Fibroblast of the aortic adventitia (primary cell): Measurements from ENCODE around the gene HBA2. TPM values are rescaled to one million over a fixed set of nuclear protein-coding genes. Genes with fewer than 3 reads are reported as not detected.

Experiments
- DNase-seq: peaks from one replicate; pipeline ENCODE4 v3.0.0-alpha.2; 2010; ENCODE audit warnings: low read depth
- H3K4me3 ChIP-seq: 2 replicates; pipeline ENCODE4 v1.5.1; 2011; ENCODE audit warnings: low read depth, mild to moderate bottlenecking, control low read depth, low read length, moderate library complexity
- CTCF ChIP-seq: IDR thresholded peaks from 2 replicates; pipeline ENCODE4 v1.5.1; 2011; ENCODE audit warnings: mild to moderate bottlenecking, low read length, control low read depth, inconsistent platforms; ENCODE audit not compliant: insufficient read depth
- total RNA-seq: library from RNA; depleted of rRNA; stranded (reverse); fragments of >200 nt; gene quantifications from 2 replicates; pipeline ENCODE4 v1.2.3, GENCODE V29; 2012; ENCODE audit warnings: low replicate concordance

HBA2 gene
- total RNA-seq, 1 donor = not detected

GRCh38 chr16:180101-180675, 7.5 kb downstream of the HBA2 start, which contains the start of gene HBQ1:
TSS of gene HBQ1 (plus strand) at chr16:180459. CDS start at chr16:180487, 28 bp downstream.
- no peak for DNase-seq
- H3K4me3 ChIP-seq = peak within 1 kb of the TSS; percentile 43
- no peak for TF ChIP-seq CTCF

- peak; percentile 49 for DNase-seq
- peak overlapping the region; percentile 43 for H3K4me3 ChIP-seq
- peak; percentile 18 for TF ChIP-seq CTCF
Observed at GRCh38 chr16:180681-181564, 8.2 kb downstream of the HBA2 start.

GRCh38 chr16:181565-182021, 8.9 kb downstream of the HBA2 start:
- TF ChIP-seq CTCF = peak; percentile 89
- DNase-seq = no peak
- no peak overlapping the region for H3K4me3 ChIP-seq

- no peak for DNase-seq
- no peak for TF ChIP-seq CTCF
- H3K4me3 ChIP-seq = no peak overlapping the region
Observed at GRCh38 chr16:183005-183404, 10.3 kb downstream of the HBA2 start.

GRCh38 chr16:185213-185612, 12.5 kb downstream of the HBA2 start:
- no peak for DNase-seq

GRCh38 chr16:185691-186090, 13.0 kb downstream of the HBA2 start:
- no peak for DNase-seq
- no peak for TF ChIP-seq CTCF
- H3K4me3 ChIP-seq = no peak overlapping the region

More at GRCh38 chr16:185213-185612, 12.5 kb downstream of the HBA2 start:
- TF ChIP-seq CTCF = no peak
- no peak overlapping the region for H3K4me3 ChIP-seq
